SU-DHL-6 (cell line): Measurements from ENCODE around the gene RAPGEF5.

Source experiments
- H2AFZ ChIP-seq: fragments of 200-600 bp; sonication (generic); 2 replicates; pipeline ENCODE4 v1.6.1; 2014; ENCODE audit warnings: low read depth, mild to moderate bottlenecking, moderate library complexity, mixed read lengths, antibody characterized with exemption, low read length; ENCODE audit not compliant: severe bottlenecking
- H3F3A ChIP-seq: fragments of 200-600 bp; shearing (Covaris generic); 2 replicates; pipeline ENCODE4 v1.6.0; 2016; ENCODE audit warnings: antibody characterized with exemption, mild to moderate bottlenecking; ENCODE audit not compliant: insufficient read depth
- H3K27ac ChIP-seq: fragments of 200-600 bp; sonication (generic); 2 replicates; pipeline ENCODE4 v1.5.1; 2016; ENCODE audit warnings: low read depth, mild to moderate bottlenecking, low read length, moderate library complexity, mixed read lengths
- H3K27me3 ChIP-seq: fragments of 200-600 bp; sonication (generic), shearing (Covaris generic); 2 replicates; pipeline ENCODE4 v1.6.0; 2014; ENCODE audit warnings: mild to moderate bottlenecking, low read length
- H3K36me3 ChIP-seq: fragments of 200-600 bp; sonication (generic); 2 replicates; pipeline ENCODE4 v1.6.1; 2014; ENCODE audit warnings: mild to moderate bottlenecking, low read length, mixed read lengths
- H3K4me2 ChIP-seq: fragments of 300-600, 200-600 bp; shearing (Covaris generic), sonication (generic); 2 replicates; pipeline ENCODE4 v1.6.0; 2014; ENCODE audit warnings: low read length, low read depth, mild to moderate bottlenecking; ENCODE audit not compliant: poor library complexity, severe bottlenecking
- H3K4me3 ChIP-seq: fragments of 200-600 bp; sonication (generic); 2 replicates; pipeline ENCODE4 v1.5.1; 2014; ENCODE audit warnings: antibody characterized with exemption, low read length, mild to moderate bottlenecking, mixed read lengths; ENCODE audit not compliant: insufficient read depth, poor library complexity, severe bottlenecking
- H3K79me2 ChIP-seq: fragments of 200-600 bp; sonication (generic); 2 replicates; pipeline ENCODE4 v1.6.1; 2014; ENCODE audit warnings: mild to moderate bottlenecking, low read length, moderate library complexity; ENCODE audit not compliant: insufficient read depth
- H3K9ac ChIP-seq: fragments of 200-600 bp; sonication (generic); 2 replicates; pipeline ENCODE4 v1.7.0; 2014; ENCODE audit warnings: mild to moderate bottlenecking, low read length
- H3K9me2 ChIP-seq: fragments of 200-600 bp; sonication (generic); replicated peaks from 2 replicates; pipeline ENCODE4 v1.6.1; 2014; ENCODE audit warnings: low read length; ENCODE audit not compliant: insufficient read depth
- H3K9me3 ChIP-seq: fragments of 200-600 bp; sonication (generic); 2 replicates; pipeline ENCODE4 v1.6.1; 2014; ENCODE audit warnings: low read length, mixed read lengths; ENCODE audit not compliant: insufficient read depth
- H4K20me1 ChIP-seq: fragments of 200-600 bp; sonication (generic); 2 replicates; pipeline ENCODE4 v1.6.1; 2014; ENCODE audit warnings: low read depth, mild to moderate bottlenecking, antibody characterized with exemption, low read length, moderate library complexity, mixed read lengths
- CTCF ChIP-seq: fragments of 200-600 bp; sonication (generic); IDR thresholded peaks from one replicate; pipeline ENCODE4 v1.5.1; 2017; ENCODE audit warnings: antibody characterized with exemption, mild to moderate bottlenecking, low read length, moderate library complexity; ENCODE audit not compliant: insufficient read depth, poor library complexity, severe bottlenecking
- EZH2phosphoT487 ChIP-seq: fragments of 200-600 bp; sonication (generic), shearing (Covaris generic); conservative IDR thresholded peaks from 2 replicates; pipeline ENCODE4 v1.6.1; 2018; ENCODE audit warnings: mild to moderate bottlenecking, antibody characterized with exemption, low read length, moderate library complexity, mixed read lengths

RAPGEF5 gene

DNA sequence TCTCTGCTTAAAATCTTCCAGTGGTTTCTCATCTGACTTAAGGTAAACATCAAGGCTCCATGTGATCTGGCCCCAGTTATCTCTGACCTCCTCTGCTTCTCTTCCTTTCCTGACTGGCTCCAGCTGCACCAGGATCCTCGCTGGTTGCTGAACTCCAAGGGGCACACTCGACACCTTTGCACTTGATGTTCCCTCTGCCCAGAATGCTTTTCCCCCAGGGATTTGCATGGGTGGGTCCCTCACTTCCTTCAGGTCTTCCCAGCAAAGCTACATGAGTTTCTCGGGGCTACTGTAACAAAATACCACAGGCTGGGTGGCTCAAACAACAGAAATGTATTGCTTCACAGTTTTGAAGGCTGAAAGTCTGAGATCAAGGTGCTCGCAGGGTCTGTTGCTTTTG lies 245.3 kb downstream of the RAPGEF5 start:
- TF ChIP-seq EZH2phosphoT487: no peak
- no peak for TF ChIP-seq CTCF
- Histone ChIP-seq H3F3A (no peaks in the 10 kb centered on the region), H3K4me3 (no peak overlapping the region), H2AFZ (no peak overlapping the region), H3K36me3 (no peaks in the 10 kb centered on the region), H3K4me2 (no peak overlapping the region), H3K79me2 (no peaks in the 10 kb centered on the region), H3K9me2 (no peaks in the 10 kb centered on the region), H3K27ac (no peak overlapping the region), H3K27me3 (no peaks in the 10 kb centered on the region), H3K9me3 (no peaks in the 10 kb centered on the region), H4K20me1 (no peaks in the 10 kb centered on the region), H3K9ac (no peak overlapping the region)

- Histone ChIP-seq H3K27me3 (no peaks in the 10 kb centered on the region), H3K9me3 (no peaks in the 10 kb centered on the region), H3K9me2 (no peaks in the 10 kb centered on the region), H3K4me3 (no peak overlapping the region), H3K36me3 (no peaks in the 10 kb centered on the region), H3K79me2 (no peaks in the 10 kb centered on the region), H3K9ac (no peak overlapping the region), H3K4me2 (no peak overlapping the region), H3K27ac (no peak overlapping the region), H3F3A (no peaks in the 10 kb centered on the region), H2AFZ (no peak overlapping the region), H4K20me1 (no peaks in the 10 kb centered on the region)
- TF ChIP-seq EZH2phosphoT487 (no peak), CTCF (no peak)
Observed at GRCh38 chr7:22110881-22111280, 246.1 kb downstream of the RAPGEF5 start.

GRCh38 chr7:22110227-22110839 lies 246.6 kb downstream of the RAPGEF5 start:
- no peak overlapping the region for H3K4me2 ChIP-seq
- no peaks in the 10 kb centered on the region for H3K9me2 ChIP-seq
- no peak overlapping the region for H3K9ac ChIP-seq
- no peaks in the 10 kb centered on the region for H3K36me3 ChIP-seq
- H3K27ac ChIP-seq: no peak overlapping the region
- no peaks in the 10 kb centered on the region for H3K9me3 ChIP-seq
- no peak overlapping the region for H3K4me3 ChIP-seq
- TF ChIP-seq CTCF (peak; percentile 75), EZH2phosphoT487 (no peak)
- no peaks in the 10 kb centered on the region for H3K79me2 ChIP-seq
- no peaks in the 10 kb centered on the region for H3F3A ChIP-seq
- no peak overlapping the region for H2AFZ ChIP-seq
- no peaks in the 10 kb centered on the region for H4K20me1 ChIP-seq
- no peaks in the 10 kb centered on the region for H3K27me3 ChIP-seq
